GM19324 (cell line): Measurements from ENCODE around the gene RCL1.
"Not testable (repeated sequence)": the region's sequence is repeated elsewhere in the genome, so short reads cannot be mapped to it uniquely, and the experiment has no call there.

Experiments
- ATAC-seq: cut with Tn5 transposase; IDR thresholded peaks from one replicate; pipeline ENCODE4 v1.9.1; 2021; ENCODE audit warnings: mild to moderate bottlenecking, moderate library complexity; ENCODE audit not compliant: unreplicated experiment, low FRiP score

The RCL1 gene, protein sequence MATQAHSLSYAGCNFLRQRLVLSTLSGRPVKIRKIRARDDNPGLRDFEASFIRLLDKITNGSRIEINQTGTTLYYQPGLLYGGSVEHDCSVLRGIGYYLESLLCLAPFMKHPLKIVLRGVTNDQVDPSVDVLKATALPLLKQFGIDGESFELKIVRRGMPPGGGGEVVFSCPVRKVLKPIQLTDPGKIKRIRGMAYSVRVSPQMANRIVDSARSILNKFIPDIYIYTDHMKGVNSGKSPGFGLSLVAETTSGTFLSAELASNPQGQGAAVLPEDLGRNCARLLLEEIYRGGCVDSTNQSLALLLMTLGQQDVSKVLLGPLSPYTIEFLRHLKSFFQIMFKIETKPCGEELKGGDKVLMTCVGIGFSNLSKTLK

DNA sequence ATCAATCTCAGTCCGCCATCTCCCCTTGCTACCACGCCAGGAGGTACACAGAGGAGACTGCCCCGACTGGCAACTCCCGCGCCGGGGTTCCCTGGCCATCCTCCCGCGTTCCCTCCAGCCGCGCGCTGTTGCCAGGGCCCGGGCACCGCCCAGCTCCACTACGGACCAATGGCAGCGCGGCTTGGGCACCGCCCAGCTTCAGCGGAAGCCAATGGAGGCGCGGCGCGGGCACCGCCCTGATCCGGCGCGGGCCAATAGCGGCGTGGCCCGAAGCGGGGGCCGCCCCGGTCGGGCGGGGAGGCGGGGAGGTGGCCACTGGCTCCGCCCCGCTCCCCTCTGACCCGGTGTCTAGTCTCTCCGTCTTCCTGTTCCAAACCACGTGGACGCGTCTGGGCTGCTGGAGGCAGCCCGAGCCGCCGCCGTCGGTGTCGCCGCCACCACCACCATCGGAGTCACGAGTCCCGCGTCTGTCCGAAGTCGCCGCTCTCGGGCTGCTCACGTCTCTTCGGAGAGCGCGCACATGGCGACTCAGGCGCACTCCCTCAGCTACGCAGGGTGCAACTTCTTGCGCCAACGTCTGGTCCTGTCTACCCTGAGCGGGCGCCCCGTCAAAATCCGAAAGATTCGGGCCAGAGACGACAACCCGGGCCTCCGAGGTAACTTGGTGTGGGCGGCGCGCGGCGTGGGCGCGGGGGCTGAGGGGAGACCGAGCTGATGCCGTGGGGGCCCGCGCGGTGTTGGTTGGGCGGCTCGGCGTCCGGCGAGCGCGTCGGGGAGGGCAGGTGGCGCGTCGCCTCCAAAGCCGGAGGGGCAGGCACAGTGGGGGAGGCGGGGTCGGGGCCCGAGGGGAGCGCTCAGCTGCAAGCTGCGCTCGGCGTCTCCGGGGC, at the start of gene RCL1:
Gene RCL1 (plus strand): TSS at position 373 of the 887 bp plus-strand sequence. CDS start 148 bp downstream, at position 521.
- peak; percentile 99 for ATAC-seq

DNA sequence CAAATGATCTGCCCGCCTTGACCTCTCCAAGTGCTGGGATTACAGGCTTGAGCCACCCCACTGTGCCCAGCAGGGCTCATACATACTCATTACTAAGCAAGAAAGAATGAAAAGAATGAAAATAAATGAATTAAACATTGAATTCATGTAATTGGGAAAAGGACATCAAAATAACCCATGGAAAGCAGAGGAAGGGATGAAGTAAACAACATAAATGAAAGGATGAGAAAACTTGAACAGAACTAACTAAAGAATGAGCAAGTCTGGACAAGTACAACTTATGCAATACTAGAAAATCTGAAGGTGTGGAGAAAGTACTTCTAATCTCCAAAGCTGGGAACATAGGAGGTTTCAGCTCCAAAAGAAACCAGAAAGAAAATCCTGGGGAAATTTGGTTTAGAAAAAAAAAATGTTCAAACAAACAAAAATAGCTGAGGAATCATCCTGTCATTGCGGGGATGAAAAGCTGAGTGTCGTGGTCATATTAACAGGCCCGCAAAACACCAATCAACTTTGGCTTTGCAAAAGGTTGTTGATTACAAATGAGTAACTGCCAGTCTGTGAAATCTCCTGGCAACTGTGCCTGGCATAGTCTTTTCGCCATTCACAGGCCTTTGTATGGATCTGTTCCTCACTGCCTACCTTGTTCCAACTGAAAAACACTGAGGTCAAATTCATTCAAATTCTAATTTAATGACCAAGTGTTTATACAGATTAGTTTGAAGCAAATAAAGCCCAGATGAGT, 49.4 kb upstream of the RCL1 start:
- no peak for ATAC-seq

DNA sequence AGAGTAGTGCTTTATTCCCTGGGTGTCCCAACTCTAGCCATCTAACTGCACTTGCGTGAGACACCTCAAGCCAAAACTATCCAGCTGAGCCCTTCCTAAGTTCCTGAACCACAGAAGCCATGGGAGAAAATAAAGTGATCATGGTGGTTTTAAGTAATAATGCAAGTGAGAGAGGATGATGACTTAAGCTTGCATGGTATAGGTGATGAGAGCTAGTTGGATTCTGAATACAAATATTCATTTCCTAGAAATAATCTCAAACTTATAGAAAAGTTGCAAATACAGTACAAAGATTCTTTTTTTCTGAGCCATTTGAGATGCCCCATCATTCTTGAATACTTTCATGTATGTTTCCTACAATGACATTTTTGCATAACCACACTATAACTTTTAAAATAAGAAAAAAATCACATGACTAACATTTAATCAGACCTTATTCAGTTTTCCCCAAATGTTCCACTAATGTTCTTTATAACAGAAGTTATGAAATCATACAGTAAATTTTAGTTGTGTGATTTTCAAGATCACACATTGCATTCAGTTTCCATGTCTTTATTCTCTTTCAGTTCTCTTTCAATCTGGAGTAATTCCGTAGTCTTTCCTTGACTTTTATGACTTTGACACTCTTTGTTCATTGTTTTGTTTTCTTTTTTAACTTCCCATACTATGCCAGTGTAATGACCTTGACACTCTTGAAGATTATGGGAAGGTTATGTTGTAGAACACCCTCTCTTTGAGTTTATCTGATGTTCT, 46.3 kb upstream of the RCL1 start:
- ATAC-seq: no peak

DNA sequence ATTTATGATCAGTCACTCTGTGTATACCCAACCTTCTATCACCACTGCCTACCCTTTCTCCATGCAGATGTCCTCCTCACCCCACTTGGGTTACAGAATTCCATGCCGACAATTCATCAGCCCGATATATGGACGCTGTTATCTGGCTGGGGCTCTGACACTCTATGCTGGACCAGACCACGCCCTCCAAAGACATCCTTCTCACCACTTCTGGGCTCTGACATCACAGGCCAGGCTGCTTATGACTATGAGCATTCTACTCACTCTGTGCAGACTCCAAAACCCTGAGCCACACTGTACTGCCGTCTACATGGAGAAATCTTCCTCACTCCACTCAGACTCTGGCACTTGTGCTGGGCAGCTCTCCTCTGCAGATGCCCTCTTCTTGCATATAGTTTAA, 44.1 kb upstream of the RCL1 start:
- no peak for ATAC-seq

DNA sequence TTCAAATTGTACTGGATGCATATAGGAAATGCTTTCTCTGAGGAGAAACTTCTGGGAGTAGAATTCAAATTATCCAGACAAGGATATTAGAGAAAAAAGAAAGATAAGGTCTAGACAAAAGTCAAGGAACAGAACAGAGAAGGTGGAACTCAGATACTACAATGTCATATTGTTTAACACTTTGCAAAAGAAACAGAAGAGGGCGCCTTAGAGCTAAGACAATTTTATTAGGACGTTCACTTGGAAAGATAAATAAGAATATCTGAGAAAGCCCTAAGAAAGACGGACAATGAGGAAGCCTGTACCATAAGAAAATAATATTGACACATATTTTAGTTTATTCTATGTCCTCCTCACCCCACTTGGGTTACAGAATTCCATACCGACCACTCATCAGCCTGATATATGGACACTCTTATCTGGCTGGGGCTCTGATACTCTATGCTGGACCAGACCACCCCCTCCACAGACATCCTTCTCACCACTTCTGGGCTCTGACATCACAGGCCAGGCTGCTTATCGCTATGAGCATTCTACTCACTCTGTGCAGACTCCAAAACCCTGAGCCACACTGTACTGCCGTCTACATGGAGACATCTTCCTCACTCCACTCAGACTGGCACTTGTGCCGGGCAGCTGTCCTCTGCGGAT, 42.6 kb upstream of the RCL1 start:
- no peak for ATAC-seq

DNA sequence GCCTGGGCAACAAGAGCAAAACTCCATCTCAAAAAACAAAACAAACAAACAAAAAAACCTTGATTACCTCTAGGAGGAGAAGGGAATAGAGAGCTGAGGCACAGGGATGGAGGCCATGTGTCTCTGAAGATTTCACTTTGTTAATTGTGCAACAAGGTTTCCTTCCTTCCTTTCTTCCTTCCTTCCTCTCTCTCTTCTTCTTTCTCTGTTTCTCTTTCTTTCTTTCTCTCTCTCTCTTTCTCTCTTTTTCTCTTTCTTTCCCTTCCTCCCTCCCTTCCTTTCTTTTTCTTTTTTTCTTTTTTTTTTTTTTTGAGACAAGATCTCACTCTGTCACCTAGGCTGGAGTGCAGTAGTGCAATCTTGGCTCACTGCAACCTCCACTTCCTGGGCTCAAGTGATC, 38.2 kb upstream of the RCL1 start:
- ATAC-seq: not testable (repeated sequence)

DNA sequence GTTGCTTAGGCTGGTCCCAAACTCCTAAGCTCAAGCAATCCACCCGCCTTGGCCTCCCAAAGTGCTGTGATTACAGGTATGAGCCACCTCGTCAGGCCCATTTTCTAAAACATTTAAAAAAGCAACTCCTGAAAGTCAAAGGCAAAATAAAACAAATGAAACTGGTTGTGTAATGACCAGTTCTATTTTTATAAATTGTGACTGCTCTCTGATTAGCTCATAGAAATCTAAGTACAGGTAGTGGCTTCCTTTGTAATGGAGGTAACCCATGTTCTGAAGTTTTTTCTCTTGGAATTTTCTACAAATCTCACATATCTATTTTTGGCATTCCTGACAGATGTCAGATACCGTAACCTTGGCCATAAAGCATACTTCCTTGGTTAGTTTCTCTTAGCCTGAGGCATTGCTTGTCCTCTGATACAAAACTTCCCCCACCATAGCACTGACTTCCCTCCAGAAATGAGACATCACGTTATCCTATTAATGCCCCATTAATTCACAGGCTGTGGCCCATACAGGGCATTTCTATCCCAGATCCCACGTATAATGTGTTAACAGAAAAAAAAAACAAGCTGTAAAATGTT, 37.6 kb upstream of the RCL1 start:
- ATAC-seq: no peak

DNA sequence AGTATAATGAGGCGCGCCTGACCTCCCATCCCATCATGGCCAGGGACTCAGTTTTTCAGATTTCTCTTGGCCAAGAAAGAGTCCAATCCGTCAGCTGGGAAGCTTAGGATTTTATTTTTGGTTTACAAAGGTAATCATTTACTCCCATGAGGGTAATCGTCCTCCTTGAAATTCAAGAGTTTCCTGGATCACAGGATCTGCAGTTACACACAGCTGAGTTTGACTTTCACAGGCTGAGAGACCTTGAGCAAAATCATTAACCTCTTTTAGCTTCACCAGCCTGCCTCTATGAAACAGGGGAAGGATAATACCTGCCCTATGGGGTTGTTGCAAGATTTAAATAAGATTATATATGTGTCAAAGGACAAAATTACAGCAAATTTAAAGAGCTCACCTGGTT, 36.3 kb upstream of the RCL1 start:
- no peak for ATAC-seq

DNA sequence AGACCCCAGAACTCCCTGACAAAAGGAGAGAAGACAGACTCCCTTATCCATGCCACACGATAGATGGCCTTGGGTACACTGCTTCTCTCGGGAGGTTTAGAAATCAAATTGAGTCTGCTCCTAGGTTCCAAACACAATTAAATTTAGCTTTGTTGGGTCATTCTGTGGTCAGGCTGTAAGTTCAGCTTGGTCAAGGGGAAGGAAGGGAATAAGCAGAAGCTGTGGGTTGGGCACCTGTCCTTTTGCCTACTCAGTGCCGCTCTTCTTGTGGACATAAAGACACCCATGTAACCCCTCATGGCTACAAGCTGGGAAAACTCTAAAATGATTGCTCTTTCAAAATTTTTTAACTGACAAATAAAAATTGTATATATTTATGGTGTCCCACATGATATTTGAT, 32.6 kb upstream of the RCL1 start:
- no peak for ATAC-seq

DNA sequence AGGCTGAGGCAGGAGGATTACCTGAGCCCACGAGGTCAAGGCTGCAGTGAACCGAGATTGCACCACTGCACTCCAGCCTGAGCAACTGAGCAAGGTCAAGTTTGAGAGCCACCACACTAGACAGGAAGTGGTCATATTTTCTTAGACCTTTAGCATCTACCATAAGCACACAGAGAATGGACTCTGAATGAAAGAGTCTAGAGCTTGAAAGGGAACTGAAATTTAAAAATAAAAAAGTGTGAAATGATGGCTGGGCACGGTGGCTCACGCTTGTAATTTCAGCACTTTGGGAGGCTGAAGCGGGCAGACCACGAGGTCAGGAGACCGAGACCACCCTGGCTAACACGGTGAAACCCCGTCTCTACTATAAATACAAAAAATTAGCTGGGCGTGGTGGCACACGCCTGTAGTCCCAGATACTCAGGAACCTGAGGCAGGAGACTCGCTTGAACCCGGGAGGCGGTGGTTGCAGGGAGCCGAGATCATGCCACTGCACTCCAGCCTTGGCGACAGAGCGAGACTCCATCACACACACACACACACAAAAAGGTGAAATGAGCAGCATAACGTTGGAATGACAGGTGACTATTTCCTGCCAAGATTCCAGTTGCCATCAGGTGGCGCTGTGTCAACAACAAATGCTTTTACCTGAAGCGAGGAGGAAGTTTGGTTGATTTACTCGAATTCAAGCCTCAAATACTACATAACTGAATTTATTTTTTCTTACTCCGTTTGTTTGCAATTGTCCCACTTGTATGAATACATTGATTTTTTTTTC, 30.4 kb upstream of the RCL1 start:
- ATAC-seq: peak; percentile 83

DNA sequence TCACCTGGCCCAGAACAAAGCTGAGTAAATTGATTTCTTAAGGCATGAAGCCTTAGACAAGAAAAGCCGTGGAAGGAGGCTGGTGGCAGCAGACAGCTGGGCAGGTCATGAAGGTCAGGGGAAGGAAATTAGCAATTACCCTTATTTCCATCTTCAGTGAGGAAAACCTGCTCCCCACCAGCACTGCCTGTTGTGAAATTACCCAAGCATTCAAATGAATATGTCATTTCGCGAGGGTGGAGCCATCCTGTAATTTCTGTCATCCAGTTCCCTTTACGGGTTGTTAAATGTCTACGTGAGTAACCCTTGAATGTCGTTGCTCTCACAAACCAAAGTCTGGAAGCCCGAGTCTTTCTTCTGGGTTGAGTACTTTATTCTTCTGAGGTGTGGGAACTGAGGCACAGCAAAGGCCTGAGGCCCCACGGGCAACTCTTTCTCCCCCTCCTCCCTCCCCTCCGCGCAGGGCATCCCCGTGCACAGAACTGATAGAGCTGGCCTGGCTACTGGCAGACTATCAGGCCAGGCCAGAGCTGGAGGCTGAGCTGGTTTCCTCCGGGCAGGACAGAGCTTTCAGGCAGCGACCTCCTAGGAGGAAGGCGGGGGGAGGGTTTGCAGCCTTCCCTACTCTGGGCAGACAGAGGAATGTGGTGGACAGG, 29.7 kb upstream of the RCL1 start:
- ATAC-seq: no peak

DNA sequence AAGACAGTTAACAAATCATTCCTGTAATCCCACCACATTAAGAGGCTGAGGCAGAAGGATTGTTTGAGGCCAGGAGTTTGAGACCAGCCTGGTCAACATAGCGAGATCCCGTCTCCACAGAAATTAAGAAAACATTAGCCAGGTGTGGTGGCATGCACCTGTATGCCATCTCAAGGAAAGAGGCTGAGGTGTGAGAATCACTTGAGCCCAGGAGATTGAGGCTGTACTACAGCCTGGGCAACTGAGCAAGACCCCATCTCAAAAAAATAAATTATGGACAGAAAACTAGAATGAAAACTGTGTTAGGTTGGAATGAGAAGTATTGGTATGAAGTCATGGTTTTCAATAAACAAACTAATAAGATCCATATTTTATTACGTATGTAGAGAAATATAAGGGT, 28.7 kb upstream of the RCL1 start:
- no peak for ATAC-seq

DNA sequence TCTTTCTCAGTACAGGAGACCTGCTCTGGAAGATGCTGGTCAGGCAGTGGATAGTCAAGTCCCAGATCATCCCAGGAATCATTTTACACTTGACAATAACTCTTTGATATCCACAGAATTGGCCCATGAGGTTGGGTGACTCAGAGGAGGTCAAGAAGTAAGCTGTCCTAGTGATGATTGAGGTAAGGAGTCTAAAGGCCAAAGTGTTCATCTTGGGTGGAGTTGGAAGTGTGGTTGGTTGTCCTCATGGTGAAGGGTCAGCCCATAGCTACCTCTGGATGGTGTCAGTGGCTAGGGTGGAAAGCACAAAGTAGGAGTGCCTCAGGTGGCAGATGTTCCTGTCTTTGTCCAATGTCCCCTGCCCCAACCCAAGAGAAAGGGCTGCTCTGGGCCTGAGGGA, 24.1 kb upstream of the RCL1 start:
- no peak for ATAC-seq

DNA sequence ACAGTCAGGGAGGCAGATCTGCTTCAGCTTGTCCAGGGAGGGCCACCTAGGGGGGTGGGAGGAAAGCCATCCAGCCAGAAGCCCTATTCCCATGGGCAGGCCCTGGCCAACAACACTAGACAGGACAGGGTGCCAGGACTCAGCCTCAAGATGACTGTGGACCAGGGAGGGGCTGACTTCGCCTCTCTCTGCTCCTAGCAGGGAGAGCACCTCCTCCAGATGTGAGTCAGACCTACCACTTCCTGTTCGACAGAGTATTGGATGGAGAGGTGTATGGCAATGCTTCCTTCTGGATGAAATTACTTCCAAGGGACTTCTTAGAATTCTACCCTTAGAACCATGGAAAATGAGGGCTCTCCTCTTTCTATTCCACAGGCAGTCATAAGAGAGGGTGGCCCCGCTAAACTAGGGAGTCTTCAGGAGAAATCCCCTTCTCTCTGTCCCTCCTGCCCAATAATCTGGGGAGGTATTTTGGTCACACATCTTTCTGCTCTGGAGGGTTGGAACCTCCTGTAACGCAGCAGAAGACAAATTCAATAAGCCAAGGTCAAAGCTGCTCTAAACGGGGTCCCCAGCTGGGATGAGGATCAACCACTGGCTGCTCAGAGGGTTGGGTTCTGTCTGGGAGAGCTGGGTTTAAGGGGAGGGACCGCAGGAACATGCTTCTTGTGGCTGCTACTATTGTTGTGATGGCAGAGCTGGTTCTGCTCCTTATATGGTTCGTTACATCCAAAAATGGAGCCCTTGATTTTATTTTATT, 23.2 kb upstream of the RCL1 start:
- ATAC-seq: no peak

DNA sequence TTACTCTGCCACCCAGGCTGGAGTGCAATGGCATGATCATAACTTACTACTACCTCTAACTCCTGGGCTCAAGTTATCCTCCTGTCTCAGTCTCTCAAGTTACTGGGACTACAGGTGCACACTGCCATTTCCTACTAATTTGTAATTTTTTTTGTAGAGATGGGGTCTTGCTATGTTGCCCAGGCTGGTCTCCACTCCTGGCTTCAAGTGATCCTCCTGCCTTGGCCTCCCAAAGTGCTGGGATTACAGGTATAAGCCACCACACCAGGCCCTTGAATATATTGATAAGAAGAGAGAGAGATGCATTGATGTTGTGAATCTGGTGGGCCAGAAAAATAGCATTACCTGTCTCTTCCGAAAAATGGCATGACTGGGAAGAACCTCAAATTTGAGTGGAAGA, 21.0 kb upstream of the RCL1 start:
- no peak for ATAC-seq

DNA sequence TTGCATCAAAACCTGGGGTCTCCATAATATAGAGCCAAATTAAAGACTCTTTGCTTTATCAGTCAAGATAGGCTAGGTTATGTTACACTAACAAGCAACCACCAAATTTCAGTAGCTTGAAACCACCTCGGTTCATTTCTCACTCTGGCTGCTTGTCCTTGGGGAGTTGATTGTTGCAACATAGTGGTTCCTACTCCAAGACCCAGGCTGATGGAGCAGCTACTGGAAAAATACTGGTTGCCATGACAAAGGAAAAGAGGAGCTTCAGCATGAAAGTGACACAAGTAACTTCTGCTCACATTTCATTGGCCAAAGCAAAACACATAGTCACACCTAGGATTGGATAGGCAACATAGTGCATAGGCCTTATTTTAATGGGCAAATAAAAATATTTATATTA, 18.5 kb upstream of the RCL1 start:
- ATAC-seq: no peak

DNA sequence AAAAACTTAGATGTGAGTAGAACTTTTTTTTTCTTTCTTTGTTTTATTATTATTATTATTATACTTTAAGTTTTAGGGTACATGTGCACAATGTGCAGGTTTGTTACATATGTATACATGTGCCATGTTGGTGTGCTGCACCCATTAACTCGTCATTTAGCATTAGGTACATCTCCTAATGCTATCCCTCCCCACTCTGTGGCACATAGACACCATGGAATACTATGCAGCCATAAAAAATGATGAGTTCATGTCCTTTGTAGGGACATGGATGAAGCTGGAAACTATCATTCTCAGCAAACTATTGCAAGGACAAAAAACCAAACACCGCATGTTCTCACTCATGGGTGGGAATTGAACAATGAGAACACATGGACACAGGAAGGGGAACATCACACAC, 17.8 kb upstream of the RCL1 start:
- not testable (repeated sequence) for ATAC-seq
